PC-9 (cell line): ENCODE data around the gene PAX1. TPM values are rescaled to one million over a fixed set of nuclear protein-coding genes. Genes with fewer than 3 reads are reported as not detected.

ENCODE experiments used
- BruUV-seq: library from RNA; stranded (reverse); fragments of 400-500 nt; replicated peaks from 2 replicates; lab custom pipeline; 2021; lab: Mats Ljungman, UMichigan
- CTCF ChIA-PET: fragments of 300-600 bp; sonication (Branson Sonifier 250); formaldehyde crosslinking; loops from one replicate; lab custom pipeline; 2022; ENCODE audit warnings: antibody characterized with exemption; lab: Charles Lee
- POLR2A ChIA-PET: fragments of 300-600 bp; sonication (Branson Sonifier 250); formaldehyde crosslinking; loops from one replicate; lab custom pipeline; 2022; ENCODE audit warnings: antibody characterized with exemption; ENCODE audit not compliant: unreplicated experiment; lab: Charles Lee
- DNase-seq, 2 experiments: peaks; one replicate each; pipeline versions ENCODE4 v3.0.0 to v3.0.0-alpha.2; 2015 to 2022; ENCODE audit warnings: mixed read lengths in 1 of 2
- H2AFZ ChIP-seq: fragments of 200-600 bp; sonication (generic); 2 replicates; pipeline ENCODE4 v1.8.1; 2017; ENCODE audit warnings: antibody characterized with exemption
- H3F3A ChIP-seq: fragments of 200-600 bp; sonication (generic); 2 replicates; pipeline ENCODE4 v1.8.1; 2017; ENCODE audit warnings: antibody characterized with exemption, mild to moderate bottlenecking, low read depth; ENCODE audit not compliant: insufficient read depth
- H3K27ac ChIP-seq: fragments of 200-600 bp; sonication (generic); 2 replicates; pipeline ENCODE4 v1.6.1; 2016; ENCODE audit warnings: mixed run types
- H3K27me3 ChIP-seq: fragments of 200-600 bp; sonication (generic); 2 replicates; pipeline ENCODE4 v1.6.1; 2016; ENCODE audit warnings: low read depth, mixed run types; ENCODE audit not compliant: insufficient read depth
- H3K36me3 ChIP-seq: fragments of 200-600 bp; sonication (generic); 2 replicates; pipeline ENCODE4 v1.6.1; 2016; ENCODE audit warnings: low read depth, mixed run types
- H3K4me1 ChIP-seq: fragments of 200-600 bp; sonication (generic); replicated peaks from 2 replicates; pipeline ENCODE4 v1.6.1; 2016; ENCODE audit warnings: mixed run types; ENCODE audit not compliant: insufficient read depth
- H3K4me2 ChIP-seq: fragments of 200-600 bp; sonication (generic); 2 replicates; pipeline ENCODE4 v1.6.1; 2017; ENCODE audit warnings: mixed run types
- H3K4me3 ChIP-seq: fragments of 200-600 bp; sonication (generic); 2 replicates; pipeline ENCODE4 v1.6.1; 2016; ENCODE audit warnings: mixed run types
- H3K79me2 ChIP-seq: fragments of 200-600 bp; sonication (generic); 2 replicates; pipeline ENCODE4 v1.6.1; 2017; ENCODE audit warnings: low read depth, mixed run types
- H3K9me2 ChIP-seq: fragments of 200-600 bp; sonication (generic); 2 replicates; pipeline ENCODE4 v1.8.1; 2017; ENCODE audit warnings: mild to moderate bottlenecking; ENCODE audit not compliant: insufficient read depth
- H3K9me3 ChIP-seq: fragments of 200-600 bp; sonication (generic); 2 replicates; pipeline ENCODE4 v1.8.1; 2016; ENCODE audit warnings: low read depth; ENCODE audit not compliant: insufficient read depth
- H4K20me1 ChIP-seq: fragments of 200-600 bp; sonication (generic); 2 replicates; pipeline ENCODE4 v1.8.1; 2017; ENCODE audit not compliant: insufficient read depth
- CTCF ChIP-seq: fragments of 200-600 bp; sonication (generic); conservative IDR thresholded peaks from 2 replicates; pipeline ENCODE4 v1.6.1; 2017; ENCODE audit warnings: mixed run types, antibody characterized with exemption, mild to moderate bottlenecking, moderate library complexity
- EZH2 ChIP-seq: fragments of 200-600 bp; sonication (generic); IDR thresholded peaks from 2 replicates; pipeline ENCODE4 v1.8.0; 2017; ENCODE audit warnings: antibody characterized with exemption, low read depth
- intact Hi-C: fragments of 100-400 bp; cut with micrococcal nuclease; formaldehyde crosslinking; loops from one replicate; pipeline ENCODE4 v1.10.0; 2022; ENCODE audit not compliant: unreplicated experiment
- total RNA-seq: library from RNA; stranded (reverse); gene quantifications from 2 replicates; pipeline ENCODE4 v1.2.3, GENCODE V29; 2021

PAX1 gene
- total RNA-seq, 1 experiment from 2014 or later: not detected

GRCh38 chr20:21715193-21715881 lies 9.9 kb downstream of the PAX1 start:
- ChIA-PET CTCF (no interaction called here), POLR2A (no interaction called here)
- Histone ChIP-seq H3K9me3 (no peaks in the 10 kb centered on the region), H3K36me3 (no peaks in the 10 kb centered on the region), H3F3A (no peaks in the 10 kb centered on the region), H2AFZ (no peak overlapping the region), H3K27ac (no peak overlapping the region), H3K4me3 (no peak overlapping the region), H3K79me2 (no peaks in the 10 kb centered on the region), H3K9me2 (no peaks in the 10 kb centered on the region), H3K27me3 (peaks cover 69% of the 10 kb centered on the region), H4K20me1 (no peaks in the 10 kb centered on the region), H3K4me1 (no peaks in the 10 kb centered on the region), H3K4me2 (no peak overlapping the region)
- no TSS peak for BruUV-seq
- intact Hi-C loops: loop anchor here (5.0 kb wide), 1 partner anchor 392 kb away; no protein-coding TSS in a partner anchor
- TF ChIP-seq CTCF: no peak
- TF ChIP-seq EZH2: no peak
- no peak for DNase-seq

GRCh38 chr20:21719592-21720214 lies 14.2 kb downstream of the PAX1 start:
- ChIA-PET CTCF (interaction anchor here (0.6 to 1.6 kb wide), 5 partner anchors 8 to 1630 kb away, joined by 3 to 14 read pairs (median 12); no protein-coding TSS in a partner anchor), POLR2A (no interaction called here)
- BruUV-seq: no TSS peak
- Histone ChIP-seq H3K9me3 (no peaks in the 10 kb centered on the region), H3K27ac (no peak overlapping the region), H2AFZ (no peak overlapping the region), H3K79me2 (no peaks in the 10 kb centered on the region), H3K27me3 (peaks cover 32% of the 10 kb centered on the region), H3F3A (no peaks in the 10 kb centered on the region), H4K20me1 (no peaks in the 10 kb centered on the region; the same call in 1 of the 2 replicates), H3K4me3 (no peak overlapping the region), H3K36me3 (no peaks in the 10 kb centered on the region), H3K9me2 (no peaks in the 10 kb centered on the region), H3K4me2 (peak overlapping the region; percentile 59), H3K4me1 (no peaks in the 10 kb centered on the region)
- intact Hi-C loops: loop anchor here (2.0 to 5.0 kb wide), 3 partner anchors 388 to 963 kb away; no protein-coding TSS in a partner anchor
- TF ChIP-seq EZH2 (no peak), CTCF (peak; percentile 90)
- DNase-seq: peak; percentile 40 to 45

GRCh38 chr20:21725892-21726291 lies 20.4 kb downstream of the PAX1 start:
- TF ChIP-seq EZH2: no peak
- TF ChIP-seq CTCF: no peak
- no peak for DNase-seq
- POLR2A ChIA-PET: no interaction called here
- Histone ChIP-seq H4K20me1 (no peaks in the 10 kb centered on the region; the same call in 1 of the 2 replicates), H3K27me3 (peaks cover 30% of the 10 kb centered on the region), H3K79me2 (no peaks in the 10 kb centered on the region), H3K9me2 (no peaks in the 10 kb centered on the region), H3K36me3 (no peaks in the 10 kb centered on the region), H3K4me3 (no peak overlapping the region), H3K4me1 (no peaks in the 10 kb centered on the region), H3F3A (no peaks in the 10 kb centered on the region), H3K27ac (no peak overlapping the region), H3K4me2 (no peak overlapping the region), H3K9me3 (no peaks in the 10 kb centered on the region; the same call in 1 of the 2 replicates), H2AFZ (no peak overlapping the region)
- intact Hi-C loops: no loop called here
- no TSS peak for BruUV-seq
- CTCF ChIA-PET: no interaction called here
